Esophagus muscularis mucosa (tissue), 4 donors: ENCODE measurements around the gene SERPINB10.

ENCODE experiments used
- CTCF ChIP-seq, 3 experiments: fragments of 200-600 bp in 2 of 3; fragments of 450-650 bp in 1 of 3; sonication (generic) in 2 of 3; IDR thresholded peaks; one replicate each; pipeline ENCODE4 v1.5.1; 2017 to 2019; ENCODE audit warnings: antibody characterized with exemption in 3 of 3, mild to moderate bottlenecking in 2 of 3, moderate library complexity in 1 of 3
- EP300 ChIP-seq: sonication (generic); formaldehyde crosslinking; IDR thresholded peaks from one replicate; pipeline ENCODE4 v1.6.1; 2017; ENCODE audit warnings: antibody characterized with exemption
- POLR2A ChIP-seq: fragments of 450-650 bp; IDR thresholded peaks from one replicate; pipeline ENCODE4 v1.6.1; 2017; ENCODE audit warnings: antibody characterized with exemption, moderate library complexity, mild to moderate bottlenecking, low read depth
- POLR2AphosphoS5 ChIP-seq, 2 donors: sonication (generic); formaldehyde crosslinking; IDR thresholded peaks; one replicate each; pipeline ENCODE4 v1.6.1; 2017; ENCODE audit warnings: antibody characterized with exemption in 2 of 2

GRCh38 chr18:63953811-63954210 lies 46.1 kb downstream of the SERPINB10 start:
- TF ChIP-seq CTCF (IDR thresholded peaks at IDR 0.05) (no peak), POLR2AphosphoS5 (IDR thresholded peaks at IDR 0.05) (no peak), POLR2A (no peak), EP300 (no peak)
